Caco-2 (cell line): Measurements from ENCODE around the gene GRID1. TPM values are rescaled to one million over a fixed set of nuclear protein-coding genes. Genes with fewer than 3 reads are reported as not detected.

Experiments
- BruUV-seq: library from RNA; stranded (reverse); fragments of 400-500 nt; replicated peaks from 2 replicates; lab custom pipeline; 2021; lab: Mats Ljungman, UMichigan
- CTCF ChIA-PET: fragments of 300-600 bp; sonication (Branson Sonifier 250); formaldehyde crosslinking; loops from one replicate; lab custom pipeline; 2022; ENCODE audit warnings: antibody characterized with exemption; lab: Charles Lee
- POLR2A ChIA-PET: fragments of 300-600 bp; sonication (Branson Sonifier 250); formaldehyde crosslinking; loops from one replicate; lab custom pipeline; 2022; ENCODE audit warnings: antibody characterized with exemption; lab: Charles Lee
- DNase-seq, 2 experiments: peaks; one replicate each; pipeline versions ENCODE4 v3.0.0 to v3.0.0-alpha.2; 2020 to 2022
- H3K27me3 ChIP-seq: replicated peaks from 2 replicates; pipeline ENCODE4 v1.6.0; 2011; ENCODE audit warnings: low read length; ENCODE audit not compliant: control insufficient read depth, insufficient read depth
- H3K36me3 ChIP-seq: 2 replicates; pipeline ENCODE4 v1.5.1; 2011; ENCODE audit warnings: low read length; ENCODE audit not compliant: control insufficient read depth, insufficient read depth
- H3K4me1 ChIP-seq: fragments of 250-450 bp; sonication (Bioruptor Pico); 2 replicates; pipeline ENCODE4 v1.5.1; 2020; ENCODE audit warnings: mild to moderate bottlenecking
- H3K4me3 ChIP-seq: 2 replicates; pipeline ENCODE4 v1.5.1; 2011; ENCODE audit warnings: low read depth, mild to moderate bottlenecking, control low read depth, low read length
- H3K9me3 ChIP-seq: fragments of 250-450 bp; sonication (Bioruptor Pico); 2 replicates; pipeline ENCODE4 v1.5.1; 2020; ENCODE audit warnings: mild to moderate bottlenecking, moderate library complexity
- H3K27ac Mint-ChIP-seq: one replicate; pipeline ENCODE4 v1.8.0; 2022; ENCODE audit warnings: mixed read lengths; ENCODE audit not compliant: unreplicated experiment
- H3K27me3 Mint-ChIP-seq: one replicate; pipeline ENCODE4 v1.8.0; 2022; ENCODE audit warnings: mixed read lengths; ENCODE audit not compliant: insufficient read depth, unreplicated experiment
- H3K36me3 Mint-ChIP-seq: one replicate; pipeline ENCODE4 v1.8.0; 2022; ENCODE audit warnings: mild to moderate bottlenecking, mixed read lengths; ENCODE audit not compliant: insufficient read depth, unreplicated experiment
- H3K4me1 Mint-ChIP-seq: one replicate; pipeline ENCODE4 v1.8.0; 2022; ENCODE audit warnings: low read depth, mixed read lengths; ENCODE audit not compliant: unreplicated experiment
- H3K4me3 Mint-ChIP-seq: one replicate; pipeline ENCODE4 v1.8.0; 2022; ENCODE audit warnings: mild to moderate bottlenecking, moderate library complexity, mixed read lengths; ENCODE audit not compliant: unreplicated experiment
- H3K9me3 Mint-ChIP-seq: one replicate; pipeline ENCODE4 v1.8.0; 2022; ENCODE audit warnings: mixed read lengths; ENCODE audit not compliant: unreplicated experiment
- CTCF ChIP-seq, 2 experiments: fragments of 200-600 bp in 1 of 2; IDR thresholded peaks; 1 replicate in 1 of 2; 2 replicates in 1 of 2; pipeline versions ENCODE4 v1.5.1 to v1.8.0; 2011 to 2022; ENCODE audit warnings: antibody characterized with exemption in 1 of 2, control low read depth in 1 of 2, inconsistent platforms in 1 of 2, low read depth in 1 of 2, low read length in 1 of 2, mild to moderate bottlenecking in 1 of 2, moderate library complexity in 1 of 2; ENCODE audit not compliant: insufficient read depth in 1 of 2, severe bottlenecking in 1 of 2, unreplicated experiment in 1 of 2
- intact Hi-C: fragments of 100-400 bp; cut with micrococcal nuclease; formaldehyde crosslinking; loops from one replicate; pipeline ENCODE4 v1.10.0; 2022; ENCODE audit not compliant: unreplicated experiment
- total RNA-seq: library from RNA; stranded (reverse); gene quantifications from 2 replicates; pipeline ENCODE4 v1.2.3, GENCODE V29; 2022

Gene GRID1
- total RNA-seq, 1 experiment from 2014 or later: 8.0 TPM

GRCh38 chr10:86162036-86162435 is 204.6 kb downstream of the GRID1 start:
- H3K27me3 ChIP-seq: no peaks in the 10 kb centered on the region
- H3K4me3 ChIP-seq: no peak overlapping the region
- H3K27me3 Mint-ChIP-seq: no peaks in the 10 kb centered on the region
- TF ChIP-seq CTCF (IDR thresholded peaks at IDR 0.05; ENCODE audit: insufficient read depth in 1 of 2, low read depth in 1 of 2, low read length in 1 of 2, severe bottlenecking in 1 of 2, unreplicated experiment in 1 of 2): no peak
- CTCF ChIA-PET: no interaction called here
- no peaks in the 10 kb centered on the region for H3K9me3 ChIP-seq
- DNase-seq: no peak
- intact Hi-C loops: no loop called here
- H3K36me3 Mint-ChIP-seq: no peaks in the 10 kb centered on the region
- H3K4me1 ChIP-seq: peaks cover 15% of the 10 kb centered on the region
- H3K36me3 ChIP-seq: no peaks in the 10 kb centered on the region
- POLR2A ChIA-PET: no interaction called here
- H3K4me1 Mint-ChIP-seq: peaks cover 11% of the 10 kb centered on the region
- H3K27ac Mint-ChIP-seq: no peak overlapping the region
- H3K4me3 Mint-ChIP-seq: no peak overlapping the region
- H3K9me3 Mint-ChIP-seq: no peaks in the 10 kb centered on the region
- no TSS peak for BruUV-seq

- POLR2A ChIA-PET: no interaction called here
Measured at GRCh38 chr10:86160890-86161585, 205.6 kb downstream of the GRID1 start.

GRCh38 chr10:86159797-86160196 is 206.8 kb downstream of the GRID1 start:
- H3K36me3 Mint-ChIP-seq: peaks cover 3% of the 10 kb centered on the region
- H3K9me3 Mint-ChIP-seq: no peaks in the 10 kb centered on the region
- CTCF ChIA-PET: interaction anchor here (0.6 kb wide), 1 partner anchor 517 kb away, joined by 3 read pairs; no protein-coding TSS in a partner anchor
- intact Hi-C loops: no loop called here
- Histone ChIP-seq H3K4me3 (no peak overlapping the region), H3K27me3 (no peaks in the 10 kb centered on the region), H3K36me3 (no peaks in the 10 kb centered on the region), H3K4me1 (peaks cover 14% of the 10 kb centered on the region), H3K9me3 (no peaks in the 10 kb centered on the region)
- H3K4me3 Mint-ChIP-seq: no peak overlapping the region
- no peak for TF ChIP-seq CTCF (IDR thresholded peaks at IDR 0.05; ENCODE audit: insufficient read depth in 1 of 2, low read depth in 1 of 2, low read length in 1 of 2, severe bottlenecking in 1 of 2, unreplicated experiment in 1 of 2)
- no peak for DNase-seq
- POLR2A ChIA-PET: no interaction called here
- no TSS peak for BruUV-seq
- H3K27me3 Mint-ChIP-seq: peaks cover 2% of the 10 kb centered on the region
- no peak overlapping the region for H3K27ac Mint-ChIP-seq
- H3K4me1 Mint-ChIP-seq: peaks cover 11% of the 10 kb centered on the region

More at GRCh38 chr10:86160890-86161585, 205.6 kb downstream of the GRID1 start:
- Mint-ChIP-seq H3K9me3 (no peaks in the 10 kb centered on the region), H3K27me3 (no peaks in the 10 kb centered on the region), H3K4me1 (peaks cover 11% of the 10 kb centered on the region), H3K4me3 (no peak overlapping the region), H3K36me3 (no peaks in the 10 kb centered on the region), H3K27ac (no peak overlapping the region)
- DNase-seq: peak in 1 of 2 experiments; percentile 14
- CTCF ChIA-PET: no interaction called here
- no peak for TF ChIP-seq CTCF (IDR thresholded peaks at IDR 0.05; ENCODE audit: insufficient read depth in 1 of 2, low read depth in 1 of 2, low read length in 1 of 2, severe bottlenecking in 1 of 2, unreplicated experiment in 1 of 2)
- Histone ChIP-seq H3K27me3 (no peaks in the 10 kb centered on the region), H3K4me3 (no peak overlapping the region), H3K9me3 (no peaks in the 10 kb centered on the region), H3K36me3 (no peaks in the 10 kb centered on the region), H3K4me1 (peaks cover 15% of the 10 kb centered on the region)
- BruUV-seq: no TSS peak
- intact Hi-C loops: no loop called here
